Natural killer cell (primary cell): Measurements from ENCODE around the gene NUB1. TPM values are rescaled to one million over a fixed set of nuclear protein-coding genes. Genes with fewer than 3 reads are reported as not detected.

ENCODE experiments used
- ATAC-seq, 3 donors: fragments of 150-1000 bp in 2 of 3; fragments of 200-7000 bp in 1 of 3; cut with Tn5 transposase; 1 replicate in 1 of 3; 2 replicates in 2 of 3; pipeline ENCODE4 v1.10.0; 2021; ENCODE audit warnings: mild to moderate bottlenecking in 2 of 3, moderate library complexity in 2 of 3
- DNase-seq, 2 donors: peaks; one replicate each; pipeline versions ENCODE4 v3.0.0 to v3.0.0-alpha.2; 2013 to 2021; ENCODE audit warnings: mixed read lengths in 1 of 2
- H3K27ac ChIP-seq: one replicate; pipeline ENCODE4 v1.5.1; 2013; ENCODE audit warnings: mild to moderate bottlenecking, low read length
- H3K27me3 ChIP-seq: one replicate; pipeline ENCODE4 v1.6.1; 2013; ENCODE audit warnings: low read length; ENCODE audit not compliant: control insufficient read depth, insufficient read depth
- H3K36me3 ChIP-seq: one replicate; pipeline ENCODE4 v1.6.1; 2013; ENCODE audit warnings: low read length; ENCODE audit not compliant: control insufficient read depth, insufficient read depth
- H3K4me1 ChIP-seq: one replicate; pipeline ENCODE4 v1.6.1; 2013; ENCODE audit warnings: low read length; ENCODE audit not compliant: control insufficient read depth, insufficient read depth
- H3K4me3 ChIP-seq: one replicate; pipeline ENCODE4 v1.5.1; 2013; ENCODE audit warnings: low read length
- H3K9me3 ChIP-seq: one replicate; pipeline ENCODE4 v1.6.1; 2013; ENCODE audit warnings: low read length; ENCODE audit not compliant: control insufficient read depth, insufficient read depth
- H3K27ac Mint-ChIP-seq, 2 donors: one replicate each; pipeline ENCODE4 v1.8.0; 2022; ENCODE audit warnings: mild to moderate bottlenecking in 2 of 2, mixed read lengths in 2 of 2, moderate library complexity in 1 of 2
- H3K27me3 Mint-ChIP-seq, 2 donors: one replicate each; pipeline ENCODE4 v1.8.0; 2022; ENCODE audit warnings: low read depth in 2 of 2, mixed read lengths in 2 of 2
- H3K36me3 Mint-ChIP-seq: one replicate; pipeline ENCODE4 v1.8.0; 2022; ENCODE audit warnings: mixed read lengths
- H3K4me1 Mint-ChIP-seq, 2 donors: one replicate each; pipeline ENCODE4 v1.8.0; 2022; ENCODE audit warnings: mixed read lengths in 2 of 2
- H3K4me3 Mint-ChIP-seq: one replicate; pipeline ENCODE4 v1.8.0; 2022; ENCODE audit warnings: mild to moderate bottlenecking, moderate library complexity, mixed read lengths
- H3K9me3 Mint-ChIP-seq, 2 donors: one replicate each; pipeline ENCODE4 v1.8.0; 2022; ENCODE audit warnings: mixed read lengths in 2 of 2
- WGBS: methylation state at CpG from one replicate; pipeline ENCODE4 v1.1.7; 2013; ENCODE audit warnings: missing lambda C conversion rate; ENCODE audit not compliant: insufficient coverage; 5-methylcytosine and 5-hydroxymethylcytosine counted together
- intact Hi-C: fragments of 100-400 bp; cut with micrococcal nuclease; formaldehyde crosslinking; loops from one replicate; pipeline ENCODE4 v1.14.2; 2022
- total RNA-seq, 4 donors: library from RNA; stranded (reverse); fragments of 120-200 nt in 1 of 4; gene quantifications; one replicate each; pipeline versions ENCODE4 v1.2.3 to v1.2.4, GENCODE V29; 2013 to 2022
- TF ChIP-seq, protein P1 (sequence below): fragments of 200-600 bp; IDR thresholded peaks from one replicate; pipeline ENCODE4 v1.8.0; 2022; ENCODE audit warnings: antibody characterized with exemption

Gene NUB1
- total RNA-seq, 3 donors from 2014 or later (not counting 1 experiment from before 2014, with no cell fraction given): 110 to 113 (median 111) TPM

DNA sequence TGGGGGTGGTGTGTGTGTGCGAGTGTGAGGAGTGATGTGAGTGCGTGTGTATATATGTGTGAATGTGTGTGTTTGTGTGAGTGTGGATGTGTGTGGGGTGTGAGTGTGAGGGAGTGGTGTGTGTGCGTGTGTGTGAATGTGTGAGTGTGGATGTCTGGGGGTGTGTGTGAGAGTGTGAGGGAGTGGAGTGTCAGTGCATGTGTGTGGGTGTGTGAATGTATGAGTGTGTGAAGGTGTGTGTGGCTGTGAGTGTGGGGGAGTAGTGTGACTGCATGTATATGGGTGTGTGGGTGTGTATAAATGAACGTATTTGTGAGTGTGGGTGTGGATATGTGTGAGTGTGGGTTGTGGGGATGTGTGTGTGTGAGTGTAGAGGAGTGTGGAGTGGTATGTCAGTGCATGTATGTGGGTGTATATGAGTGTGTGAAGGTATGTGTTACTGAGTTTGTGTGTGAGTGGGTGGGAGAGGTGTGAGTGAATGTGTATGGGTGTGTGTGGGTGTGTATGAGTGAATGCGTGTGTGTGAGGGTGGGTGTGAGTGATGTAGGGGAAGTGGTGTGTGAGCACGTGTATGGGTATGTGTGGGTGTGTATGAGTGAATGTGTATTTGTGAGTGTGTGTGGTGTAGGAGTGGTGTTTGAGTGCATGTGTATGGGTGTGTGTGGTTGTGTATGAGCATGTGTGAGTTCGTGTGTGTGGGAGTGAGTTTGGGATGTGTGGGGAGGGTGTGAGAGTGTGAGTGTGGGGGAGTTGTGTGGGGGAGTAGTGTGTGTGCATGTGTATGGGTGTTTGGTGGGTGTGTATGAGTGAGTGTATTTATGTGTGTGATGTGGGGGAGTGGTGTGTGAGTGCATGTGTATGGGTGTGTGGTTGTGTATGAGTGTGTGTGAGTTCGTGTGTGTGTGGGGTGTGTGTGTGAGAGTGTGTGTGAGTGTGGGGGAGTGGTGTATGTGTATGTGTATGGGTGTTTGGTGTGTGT lies 28.5 kb upstream of the NUB1 start:
- Mint-ChIP-seq H3K4me1 (peaks cover 0 to 5% of the 10 kb centered on the region in 2 donors), H3K27ac (no peak overlapping the region), H3K36me3 (no peaks in the 10 kb centered on the region), H3K27me3 (no peaks in the 10 kb centered on the region), H3K4me3 (no peak overlapping the region), H3K9me3 (no peaks in the 10 kb centered on the region)
- Histone ChIP-seq H3K4me1 (peaks cover 9% of the 10 kb centered on the region), H3K36me3 (no peaks in the 10 kb centered on the region), H3K4me3 (no peak overlapping the region), H3K9me3 (peaks cover 5% of the 10 kb centered on the region), H3K27me3 (no peaks in the 10 kb centered on the region), H3K27ac (no peak overlapping the region)
- WGBS: 71% methylated on average over 8 of the region's 8 CpGs
- DNase-seq: peak in 1 of 2 donors; percentile 21
- TF ChIP-seq, protein P1, sequence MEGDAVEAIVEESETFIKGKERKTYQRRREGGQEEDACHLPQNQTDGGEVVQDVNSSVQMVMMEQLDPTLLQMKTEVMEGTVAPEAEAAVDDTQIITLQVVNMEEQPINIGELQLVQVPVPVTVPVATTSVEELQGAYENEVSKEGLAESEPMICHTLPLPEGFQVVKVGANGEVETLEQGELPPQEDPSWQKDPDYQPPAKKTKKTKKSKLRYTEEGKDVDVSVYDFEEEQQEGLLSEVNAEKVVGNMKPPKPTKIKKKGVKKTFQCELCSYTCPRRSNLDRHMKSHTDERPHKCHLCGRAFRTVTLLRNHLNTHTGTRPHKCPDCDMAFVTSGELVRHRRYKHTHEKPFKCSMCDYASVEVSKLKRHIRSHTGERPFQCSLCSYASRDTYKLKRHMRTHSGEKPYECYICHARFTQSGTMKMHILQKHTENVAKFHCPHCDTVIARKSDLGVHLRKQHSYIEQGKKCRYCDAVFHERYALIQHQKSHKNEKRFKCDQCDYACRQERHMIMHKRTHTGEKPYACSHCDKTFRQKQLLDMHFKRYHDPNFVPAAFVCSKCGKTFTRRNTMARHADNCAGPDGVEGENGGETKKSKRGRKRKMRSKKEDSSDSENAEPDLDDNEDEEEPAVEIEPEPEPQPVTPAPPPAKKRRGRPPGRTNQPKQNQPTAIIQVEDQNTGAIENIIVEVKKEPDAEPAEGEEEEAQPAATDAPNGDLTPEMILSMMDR: no peak
- peak in 1 of 3 donors; percentile 31 for ATAC-seq
- intact Hi-C loops: no loop called here

DNA sequence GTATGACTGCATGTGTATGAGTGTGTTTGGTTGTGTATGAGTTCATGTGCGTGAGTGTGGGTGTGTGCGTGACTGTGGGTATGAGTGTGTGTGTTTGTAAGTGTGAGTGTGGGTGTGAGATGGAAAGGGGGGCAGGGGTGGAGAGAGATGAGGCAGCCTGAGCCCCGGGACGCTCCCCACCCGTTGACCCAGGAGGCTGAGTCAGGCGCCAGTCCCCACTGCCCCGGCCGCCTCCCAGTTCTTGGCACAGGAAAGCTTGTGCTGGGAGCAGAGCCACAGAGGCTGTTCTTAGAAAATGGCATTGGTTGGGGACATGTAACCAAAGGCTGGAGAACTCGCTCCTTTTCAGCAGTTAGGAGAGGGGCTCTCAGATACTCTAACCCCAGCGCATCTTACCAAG lies 27.8 kb upstream of the NUB1 start:
- WGBS: 61% methylated on average over 10 of the region's 10 CpGs
- DNase-seq: no peak
- Histone ChIP-seq H3K4me3 (no peak overlapping the region), H3K9me3 (peaks cover 7% of the 10 kb centered on the region), H3K27ac (no peak overlapping the region), H3K4me1 (peaks cover 9% of the 10 kb centered on the region), H3K27me3 (no peaks in the 10 kb centered on the region), H3K36me3 (no peaks in the 10 kb centered on the region)
- Mint-ChIP-seq H3K4me3 (no peak overlapping the region), H3K36me3 (peaks cover 5% of the 10 kb centered on the region), H3K27ac (no peak overlapping the region), H3K4me1 (peaks cover 0 to 5% of the 10 kb centered on the region in 2 donors), H3K27me3 (no peaks in the 10 kb centered on the region), H3K9me3 (peaks cover 1 to 3% of the 10 kb centered on the region in 2 donors)
- no peak for ATAC-seq
- TF ChIP-seq, protein P1: no peak
- intact Hi-C loops: no loop called here

DNA sequence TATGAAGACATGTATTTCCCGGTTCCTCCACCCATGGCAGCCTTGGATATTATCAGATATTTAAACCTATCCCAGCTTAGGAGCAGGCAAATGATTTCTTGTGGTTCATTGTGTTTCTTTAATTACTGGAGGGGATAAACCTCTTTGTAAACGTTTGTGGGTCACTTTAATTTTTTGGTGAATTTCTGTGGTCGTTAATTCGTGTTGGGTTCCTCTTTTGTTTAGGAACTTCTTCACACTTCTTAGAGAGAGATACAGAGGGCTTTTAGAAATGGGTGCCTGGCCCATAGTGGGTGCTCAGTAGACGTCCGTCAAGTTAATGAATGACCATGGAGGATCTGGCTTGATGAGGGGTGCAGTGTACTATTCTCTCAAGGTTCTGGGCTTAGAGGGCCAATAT lies 27.2 kb upstream of the NUB1 start:
- Histone ChIP-seq H3K4me3 (no peak overlapping the region), H3K36me3 (no peaks in the 10 kb centered on the region), H3K27ac (no peak overlapping the region), H3K27me3 (no peaks in the 10 kb centered on the region), H3K9me3 (peaks cover 12% of the 10 kb centered on the region), H3K4me1 (peaks cover 4% of the 10 kb centered on the region)
- H3K27ac Mint-ChIP-seq: peak overlapping the region in 1 of 2 donors; percentile 58
- peaks cover 10% of the 10 kb centered on the region for H3K36me3 Mint-ChIP-seq
- 45% methylated on average over 5 of the region's 6 CpGs for WGBS
- TF ChIP-seq, protein P1: no peak
- H3K27me3 Mint-ChIP-seq: no peaks in the 10 kb centered on the region
- H3K4me1 Mint-ChIP-seq: peaks cover 0 to 5% of the 10 kb centered on the region in 2 donors
- intact Hi-C loops: no loop called here
- H3K9me3 Mint-ChIP-seq: peaks cover 2 to 7% of the 10 kb centered on the region in 2 donors
- ATAC-seq (no peak), DNase-seq (no peak)
- no peak overlapping the region for H3K4me3 Mint-ChIP-seq
